CD4-positive, alpha-beta T cell (primary cell): ENCODE data around the gene SPR. TPM values are rescaled to one million over a fixed set of nuclear protein-coding genes. Genes with fewer than 3 reads are reported as not detected.

Experiments used
- ATAC-seq: fragments of 200-7000 bp; cut with Tn5 transposase; one replicate; pipeline ENCODE4 v1.10.0; 2022; ENCODE audit warnings: mild to moderate bottlenecking; ENCODE audit not compliant: poor library complexity
- CTCF ChIA-PET: fragments of 350-600 bp; sonication (Branson Sonifier 250); formaldehyde crosslinking; loops from one replicate; lab custom pipeline; 2021; ENCODE audit warnings: antibody characterized with exemption, inconsistent platforms; lab: Charles Lee
- POLR2A ChIA-PET: fragments of 350-600 bp; sonication (Branson Sonifier 250); formaldehyde crosslinking; loops from one replicate; lab custom pipeline; 2021; ENCODE audit warnings: antibody characterized with exemption, inconsistent platforms; lab: Charles Lee
- DNase-seq, 14 experiments: peaks; one replicate each; pipeline ENCODE4 v3.0.0-alpha.2; 2013 to 2020; ENCODE audit warnings: mixed read lengths in 2 of 14
- H3K27ac ChIP-seq, 2 donors: one replicate each; pipeline versions ENCODE4 v1.5.1 to v1.7.0; 2013; ENCODE audit warnings: low read length in 2 of 2, low read depth in 1 of 2, mild to moderate bottlenecking in 1 of 2
- H3K27me3 ChIP-seq, 2 experiments: 1 replicate in 1 of 2; 2 replicates in 1 of 2; pipeline versions ENCODE4 v1.6.1 to v1.7.0; 2013; ENCODE audit warnings: low read length in 2 of 2, control low read depth in 1 of 2, mild to moderate bottlenecking in 1 of 2, moderate library complexity in 1 of 2; ENCODE audit not compliant: insufficient read depth in 2 of 2, control insufficient read depth in 1 of 2
- H3K36me3 ChIP-seq: one replicate; pipeline ENCODE4 v1.6.1; 2013; ENCODE audit warnings: low read length, control low read depth; ENCODE audit not compliant: insufficient read depth
- H3K4me1 ChIP-seq: one replicate; pipeline ENCODE4 v1.6.1; 2013; ENCODE audit warnings: low read length, control low read depth; ENCODE audit not compliant: insufficient read depth
- H3K4me3 ChIP-seq: one replicate; pipeline ENCODE4 v1.5.1; 2013; ENCODE audit warnings: mild to moderate bottlenecking, low read length, moderate library complexity
- H3K9me3 ChIP-seq, 2 experiments: 1 replicate in 1 of 2; 2 replicates in 1 of 2; pipeline versions ENCODE4 v1.6.1 to v1.7.0; 2013; ENCODE audit warnings: low read length in 2 of 2, mild to moderate bottlenecking in 2 of 2, control low read depth in 1 of 2, moderate library complexity in 1 of 2; ENCODE audit not compliant: control insufficient read depth in 1 of 2, insufficient read depth in 1 of 2
- H3K27ac Mint-ChIP-seq: one replicate; pipeline ENCODE4 v1.8.0; 2020; ENCODE audit warnings: mixed read lengths
- H3K27me3 Mint-ChIP-seq: one replicate; pipeline ENCODE4 v1.8.0; 2021; ENCODE audit warnings: mixed read lengths
- H3K36me3 Mint-ChIP-seq: one replicate; pipeline ENCODE4 v1.8.0; 2021; ENCODE audit warnings: low read depth, mixed read lengths
- H3K4me1 Mint-ChIP-seq: one replicate; pipeline ENCODE4 v1.8.0; 2021; ENCODE audit warnings: low read depth, mixed read lengths
- H3K4me3 Mint-ChIP-seq: one replicate; pipeline ENCODE4 v1.8.0; 2020; ENCODE audit warnings: mild to moderate bottlenecking, mixed read lengths
- H3K9me3 Mint-ChIP-seq: one replicate; pipeline ENCODE4 v1.8.0; 2020; ENCODE audit warnings: mixed read lengths
- intact Hi-C, 2 experiments: fragments of 100-400 bp; cut with DNase I in 1 of 2; cut with micrococcal nuclease in 1 of 2; formaldehyde crosslinking; loops; one replicate each; pipeline versions ENCODE4 v1.15.1 to v1.9.0; 2023 to 2025; cut with DNase I, micrococcal nuclease
- total RNA-seq, 174 experiments: library from RNA in 2 of 174; stranded (reverse) in 2 of 174; gene quantifications; one replicate each; pipeline ENCODE4 v1.2.3 and lab custom pipeline; 2021 to 2026
- TF ChIP-seq, protein P1 (sequence below): fragments of 200-600 bp; IDR thresholded peaks from one replicate; pipeline ENCODE4 v1.8.0; 2022; ENCODE audit warnings: antibody characterized with exemption, mild to moderate bottlenecking

SPR gene
- total RNA-seq, 2 experiments from 2014 or later: not detected

DNA sequence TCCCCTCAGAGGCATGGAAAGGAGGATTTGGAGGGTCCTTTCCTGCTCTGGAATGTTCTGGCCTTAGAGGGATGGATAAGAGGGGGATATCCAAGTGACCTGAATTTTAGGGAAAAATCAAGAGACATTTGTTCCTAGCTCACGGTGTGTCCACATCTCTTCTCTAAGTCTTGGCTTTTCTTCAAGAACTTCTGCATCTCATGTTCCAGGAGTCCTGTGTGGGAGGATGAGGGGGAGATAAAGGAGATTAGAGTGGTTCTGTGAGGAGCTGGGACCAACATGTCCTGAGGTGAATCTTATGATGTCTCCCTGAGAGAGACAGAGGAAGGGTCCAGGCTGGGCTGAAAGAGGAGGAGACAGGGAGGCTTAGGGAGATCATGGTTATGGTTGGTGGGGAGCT is 41.8 kb downstream of the SPR start:
- POLR2A ChIA-PET: no interaction called here
- Mint-ChIP-seq H3K4me1 (no peaks in the 10 kb centered on the region), H3K36me3 (no peaks in the 10 kb centered on the region), H3K4me3 (no peak overlapping the region), H3K9me3 (no peaks in the 10 kb centered on the region), H3K27me3 (peaks cover 10% of the 10 kb centered on the region), H3K27ac (no peak overlapping the region)
- intact Hi-C loops: no loop called here
- DNase-seq: no peak
- TF ChIP-seq, protein P1, sequence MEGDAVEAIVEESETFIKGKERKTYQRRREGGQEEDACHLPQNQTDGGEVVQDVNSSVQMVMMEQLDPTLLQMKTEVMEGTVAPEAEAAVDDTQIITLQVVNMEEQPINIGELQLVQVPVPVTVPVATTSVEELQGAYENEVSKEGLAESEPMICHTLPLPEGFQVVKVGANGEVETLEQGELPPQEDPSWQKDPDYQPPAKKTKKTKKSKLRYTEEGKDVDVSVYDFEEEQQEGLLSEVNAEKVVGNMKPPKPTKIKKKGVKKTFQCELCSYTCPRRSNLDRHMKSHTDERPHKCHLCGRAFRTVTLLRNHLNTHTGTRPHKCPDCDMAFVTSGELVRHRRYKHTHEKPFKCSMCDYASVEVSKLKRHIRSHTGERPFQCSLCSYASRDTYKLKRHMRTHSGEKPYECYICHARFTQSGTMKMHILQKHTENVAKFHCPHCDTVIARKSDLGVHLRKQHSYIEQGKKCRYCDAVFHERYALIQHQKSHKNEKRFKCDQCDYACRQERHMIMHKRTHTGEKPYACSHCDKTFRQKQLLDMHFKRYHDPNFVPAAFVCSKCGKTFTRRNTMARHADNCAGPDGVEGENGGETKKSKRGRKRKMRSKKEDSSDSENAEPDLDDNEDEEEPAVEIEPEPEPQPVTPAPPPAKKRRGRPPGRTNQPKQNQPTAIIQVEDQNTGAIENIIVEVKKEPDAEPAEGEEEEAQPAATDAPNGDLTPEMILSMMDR: no peak
- Histone ChIP-seq H3K27ac (no peak overlapping the region), H3K9me3 (peaks cover 0 to 17% of the 10 kb centered on the region in 2 experiments), H3K4me1 (peaks cover 14% of the 10 kb centered on the region), H3K4me3 (no peak overlapping the region), H3K27me3 (peaks cover 55 to 57% of the 10 kb centered on the region in 2 experiments), H3K36me3 (no peaks in the 10 kb centered on the region)
- CTCF ChIA-PET: interaction anchor here (1.2 kb wide), 1 partner anchor 14 kb away, joined by 4 read pairs; no protein-coding TSS in a partner anchor
- no peak for ATAC-seq

DNA sequence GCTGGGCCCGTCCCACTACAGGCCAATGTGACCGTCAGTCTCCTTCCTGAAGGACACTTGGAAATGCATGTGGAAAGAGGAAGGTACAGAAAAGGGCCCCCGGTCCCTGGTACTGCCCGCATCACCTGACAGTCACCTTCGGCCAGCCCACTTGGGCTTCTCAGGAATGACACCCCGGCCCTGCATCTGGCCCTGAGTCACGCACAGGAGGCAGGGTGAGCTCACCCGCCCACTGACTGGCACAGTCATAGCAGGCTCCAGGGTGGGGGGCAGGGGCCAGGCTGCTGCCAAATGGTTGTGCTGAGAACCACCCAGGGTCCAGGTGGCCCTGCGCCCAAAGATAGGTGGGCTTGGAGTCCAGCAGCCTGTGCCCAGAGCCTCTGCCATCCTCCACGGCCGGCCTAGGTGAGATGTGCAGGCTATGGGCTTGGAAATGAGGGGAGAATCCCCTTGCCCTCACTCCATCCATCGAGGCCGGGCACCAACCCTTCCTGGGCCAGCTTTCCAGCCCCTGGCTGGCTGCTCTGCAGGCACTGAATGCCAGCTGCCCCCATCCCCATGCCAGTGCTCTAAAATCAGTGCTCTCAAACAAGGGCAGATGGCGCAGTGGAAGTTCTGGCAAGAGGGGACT is 44.2 kb downstream of the SPR start:
- H3K36me3 Mint-ChIP-seq: no peaks in the 10 kb centered on the region
- intact Hi-C loops: no loop called here
- H3K4me1 Mint-ChIP-seq: no peaks in the 10 kb centered on the region
- ChIA-PET CTCF (no interaction called here), POLR2A (no interaction called here)
- H3K27me3 ChIP-seq: peaks cover 38% of the 10 kb centered on the region in 2 experiments
- no peaks in the 10 kb centered on the region for H3K4me1 ChIP-seq
- H3K9me3 ChIP-seq: peaks cover 0 to 3% of the 10 kb centered on the region in 2 experiments
- H3K27ac Mint-ChIP-seq: no peak overlapping the region
- H3K36me3 ChIP-seq: no peaks in the 10 kb centered on the region
- ATAC-seq: no peak
- no peak overlapping the region for H3K4me3 Mint-ChIP-seq
- H3K9me3 Mint-ChIP-seq: no peaks in the 10 kb centered on the region
- TF ChIP-seq, protein P1: no peak
- H3K27ac ChIP-seq: no peak overlapping the region
- no peak overlapping the region for H3K4me3 ChIP-seq
- peaks cover 14% of the 10 kb centered on the region for H3K27me3 Mint-ChIP-seq
- DNase-seq: peak in 1 of 14 experiments; percentile 12

DNA sequence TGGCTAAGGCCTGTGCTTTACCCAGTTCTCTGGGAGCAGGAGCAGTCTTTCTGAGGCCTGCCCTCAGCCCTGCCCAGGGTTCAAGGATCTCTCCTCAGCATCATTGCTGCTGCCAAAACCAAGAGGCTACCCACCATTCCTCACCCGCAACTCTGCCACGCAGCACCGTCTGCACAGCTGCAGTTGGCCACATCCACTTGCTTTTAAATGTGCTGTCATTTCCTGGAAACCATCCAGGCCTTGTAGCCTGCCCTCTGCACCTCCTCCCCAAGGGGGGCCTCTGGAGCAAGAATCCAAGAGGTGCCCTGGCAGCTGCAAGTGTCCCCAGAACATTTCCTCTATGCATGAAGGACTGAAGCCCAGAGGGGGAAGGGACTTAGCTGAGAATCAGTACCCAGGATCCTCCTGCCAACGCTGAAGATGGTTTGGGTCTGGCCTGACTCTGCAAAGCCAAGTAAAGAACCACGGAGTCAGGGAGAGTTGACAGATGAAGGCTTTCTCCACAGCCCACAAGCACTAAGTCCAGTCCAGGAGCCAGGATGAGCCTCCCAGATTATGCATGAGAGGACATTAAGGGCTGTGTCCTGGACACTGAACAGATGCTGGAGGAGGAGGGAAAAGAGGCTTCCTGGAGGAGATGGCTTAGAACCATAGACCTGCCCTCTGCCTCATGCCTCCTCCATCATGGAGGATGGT is 45.0 kb downstream of the SPR start:
- intact Hi-C loops: no loop called here
- no peak for ATAC-seq
- Mint-ChIP-seq H3K9me3 (no peaks in the 10 kb centered on the region), H3K27ac (no peak overlapping the region), H3K4me3 (no peak overlapping the region), H3K36me3 (no peaks in the 10 kb centered on the region), H3K27me3 (peaks cover 14% of the 10 kb centered on the region), H3K4me1 (no peaks in the 10 kb centered on the region)
- H3K27ac ChIP-seq: no peak overlapping the region
- CTCF ChIA-PET: no interaction called here
- no peaks in the 10 kb centered on the region for H3K36me3 ChIP-seq
- peak in 1 of 14 experiments; percentile 21 for DNase-seq
- no peaks in the 10 kb centered on the region for H3K4me1 ChIP-seq
- TF ChIP-seq, protein P1: no peak
- POLR2A ChIA-PET: no interaction called here
- no peak overlapping the region for H3K4me3 ChIP-seq
- H3K27me3 ChIP-seq: peaks cover 30 to 33% of the 10 kb centered on the region in 2 experiments
- H3K9me3 ChIP-seq: peaks cover 0 to 3% of the 10 kb centered on the region in 2 experiments
